WTC11 (cell line): ENCODE measurements around the gene KIFC1.
A peak's percentile ranks its signal among the peaks of the same experiment; 100 is the strongest.

Experiments
- CTCF ChIP-seq: fragments of 200-600 bp; IDR thresholded peaks from 2 replicates; pipeline ENCODE4 v1.8.0; 2022; ENCODE audit warnings: antibody characterized with exemption
- ESRRA ChIP-seq: sonication (generic); formaldehyde crosslinking; IDR thresholded peaks from 2 replicates; pipeline ENCODE4 v1.8.1; 2022; ENCODE audit warnings: mild to moderate bottlenecking, missing genetic modification reagents, borderline replicate concordance
- FOXK1 ChIP-seq: sonication (generic); formaldehyde crosslinking; IDR thresholded peaks from 2 replicates; pipeline ENCODE4 v1.8.0; 2022; ENCODE audit warnings: mild to moderate bottlenecking, moderate library complexity, missing genetic modification reagents
- GABPB1 ChIP-seq: sonication (generic); formaldehyde crosslinking; IDR thresholded peaks from 2 replicates; pipeline ENCODE4 v1.8.1; 2023; ENCODE audit warnings: mild to moderate bottlenecking, missing genetic modification reagents
- JUN ChIP-seq: sonication (generic); formaldehyde crosslinking; IDR thresholded peaks from 2 replicates; pipeline ENCODE4 v1.8.0; 2023; ENCODE audit warnings: mild to moderate bottlenecking, missing genetic modification reagents
- ZBTB21 ChIP-seq: sonication (generic); formaldehyde crosslinking; IDR thresholded peaks from 2 replicates; pipeline ENCODE4 v1.8.1; 2023; ENCODE audit warnings: mild to moderate bottlenecking, missing genetic modification reagents, borderline replicate concordance
- ZNF138 ChIP-seq: sonication (generic); formaldehyde crosslinking; conservative IDR thresholded peaks from 2 replicates; pipeline ENCODE4 v1.8.1; 2022; ENCODE audit warnings: mild to moderate bottlenecking, moderate library complexity, missing genetic modification reagents
- ZNF232 ChIP-seq: sonication (generic); formaldehyde crosslinking; IDR thresholded peaks from 2 replicates; pipeline ENCODE4 v1.8.0; 2022; ENCODE audit warnings: mild to moderate bottlenecking, missing genetic modification reagents
- ZNF416 ChIP-seq: fragments of 250-450 bp; sonication (Bioruptor Pico); IDR thresholded peaks from 2 replicates; pipeline ENCODE4 v1.9.0; 2021; ENCODE audit warnings: mild to moderate bottlenecking, inconsistent platforms
- TF ChIP-seq, protein P1 (sequence below): sonication (generic); formaldehyde crosslinking; conservative IDR thresholded peaks from 2 replicates; pipeline ENCODE4 v1.8.1; 2023; ENCODE audit warnings: mild to moderate bottlenecking, low read depth, missing genetic modification reagents, moderate library complexity
- TF ChIP-seq, protein P2 (sequence below): sonication (generic); formaldehyde crosslinking; IDR thresholded peaks from 2 replicates; pipeline ENCODE4 v1.8.1; 2023; ENCODE audit warnings: mild to moderate bottlenecking, missing genetic modification reagents

DNA sequence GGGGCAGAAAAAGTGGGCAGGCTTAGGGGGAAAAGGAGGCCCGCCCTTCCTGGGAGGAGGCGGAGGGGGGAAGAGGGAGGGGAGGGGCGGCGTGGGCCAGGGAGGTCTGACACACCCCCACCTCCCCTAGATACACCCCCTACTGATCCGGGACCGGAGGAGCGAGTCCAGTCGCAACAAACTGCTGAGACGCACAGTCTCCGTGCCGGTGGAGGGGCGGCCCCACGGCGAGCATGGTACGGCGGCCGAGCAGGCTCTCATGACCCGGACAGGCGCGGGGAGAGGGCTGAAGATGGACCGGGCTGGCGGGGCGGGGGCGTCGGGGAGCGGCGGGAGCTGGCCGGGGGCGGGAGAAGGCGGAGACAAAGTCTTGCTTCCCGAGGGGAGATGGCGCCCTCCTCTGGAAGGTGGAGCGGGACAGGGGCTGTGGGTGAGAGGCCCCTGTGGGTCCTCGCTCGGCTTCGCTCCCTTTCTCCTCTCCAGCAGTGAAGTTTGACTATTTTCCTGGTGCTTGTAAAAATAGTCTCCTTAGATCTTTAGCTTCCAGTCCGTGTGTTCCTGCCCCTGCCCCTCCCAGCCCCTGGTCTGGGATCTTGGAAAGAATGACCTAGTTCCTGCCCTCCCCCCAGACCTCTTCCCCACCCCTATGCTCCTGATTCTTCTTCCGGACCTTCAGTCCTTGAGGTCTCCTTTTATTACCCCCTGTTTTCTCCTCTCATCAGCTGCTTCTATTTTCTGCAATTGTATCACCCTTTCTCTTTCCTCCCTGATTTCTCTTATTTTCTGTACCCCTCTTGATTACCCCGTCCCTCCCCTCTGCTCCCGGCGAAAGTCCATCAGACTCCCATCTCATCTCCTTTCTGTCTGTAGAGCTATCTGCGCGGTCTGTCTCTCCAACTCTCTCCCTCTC, 34.3 kb downstream of the KIFC1 start:
- TF ChIP-seq ZNF232 (CRISPR knock-in tag) = no peak
- TF ChIP-seq CTCF = 0 out of 2 replicates have a peak, but pooled peaks have one; percentile 23
- TF ChIP-seq ESRRA = no peak
- TF ChIP-seq FOXK1 (CRISPR knock-in tag) = no peak
- no peak for TF ChIP-seq ZNF416 (CRISPR knock-in tag)
- peak; percentile 56; the same call in 1 of the 2 replicates for TF ChIP-seq GABPB1
- no peak for TF ChIP-seq ZBTB21 (CRISPR knock-in tag)
- TF ChIP-seq, protein P1, sequence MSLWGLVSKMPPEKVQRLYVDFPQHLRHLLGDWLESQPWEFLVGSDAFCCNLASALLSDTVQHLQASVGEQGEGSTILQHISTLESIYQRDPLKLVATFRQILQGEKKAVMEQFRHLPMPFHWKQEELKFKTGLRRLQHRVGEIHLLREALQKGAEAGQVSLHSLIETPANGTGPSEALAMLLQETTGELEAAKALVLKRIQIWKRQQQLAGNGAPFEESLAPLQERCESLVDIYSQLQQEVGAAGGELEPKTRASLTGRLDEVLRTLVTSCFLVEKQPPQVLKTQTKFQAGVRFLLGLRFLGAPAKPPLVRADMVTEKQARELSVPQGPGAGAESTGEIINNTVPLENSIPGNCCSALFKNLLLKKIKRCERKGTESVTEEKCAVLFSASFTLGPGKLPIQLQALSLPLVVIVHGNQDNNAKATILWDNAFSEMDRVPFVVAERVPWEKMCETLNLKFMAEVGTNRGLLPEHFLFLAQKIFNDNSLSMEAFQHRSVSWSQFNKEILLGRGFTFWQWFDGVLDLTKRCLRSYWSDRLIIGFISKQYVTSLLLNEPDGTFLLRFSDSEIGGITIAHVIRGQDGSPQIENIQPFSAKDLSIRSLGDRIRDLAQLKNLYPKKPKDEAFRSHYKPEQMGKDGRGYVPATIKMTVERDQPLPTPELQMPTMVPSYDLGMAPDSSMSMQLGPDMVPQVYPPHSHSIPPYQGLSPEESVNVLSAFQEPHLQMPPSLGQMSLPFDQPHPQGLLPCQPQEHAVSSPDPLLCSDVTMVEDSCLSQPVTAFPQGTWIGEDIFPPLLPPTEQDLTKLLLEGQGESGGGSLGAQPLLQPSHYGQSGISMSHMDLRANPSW (CRISPR knock-in tag) = no peak
- no peak for TF ChIP-seq ZNF138 (CRISPR knock-in tag)
- no peak for TF ChIP-seq JUN (CRISPR knock-in tag)
- TF ChIP-seq, protein P2, sequence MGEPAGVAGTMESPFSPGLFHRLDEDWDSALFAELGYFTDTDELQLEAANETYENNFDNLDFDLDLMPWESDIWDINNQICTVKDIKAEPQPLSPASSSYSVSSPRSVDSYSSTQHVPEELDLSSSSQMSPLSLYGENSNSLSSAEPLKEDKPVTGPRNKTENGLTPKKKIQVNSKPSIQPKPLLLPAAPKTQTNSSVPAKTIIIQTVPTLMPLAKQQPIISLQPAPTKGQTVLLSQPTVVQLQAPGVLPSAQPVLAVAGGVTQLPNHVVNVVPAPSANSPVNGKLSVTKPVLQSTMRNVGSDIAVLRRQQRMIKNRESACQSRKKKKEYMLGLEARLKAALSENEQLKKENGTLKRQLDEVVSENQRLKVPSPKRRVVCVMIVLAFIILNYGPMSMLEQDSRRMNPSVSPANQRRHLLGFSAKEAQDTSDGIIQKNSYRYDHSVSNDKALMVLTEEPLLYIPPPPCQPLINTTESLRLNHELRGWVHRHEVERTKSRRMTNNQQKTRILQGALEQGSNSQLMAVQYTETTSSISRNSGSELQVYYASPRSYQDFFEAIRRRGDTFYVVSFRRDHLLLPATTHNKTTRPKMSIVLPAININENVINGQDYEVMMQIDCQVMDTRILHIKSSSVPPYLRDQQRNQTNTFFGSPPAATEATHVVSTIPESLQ (CRISPR knock-in tag) = no peak
